DOHH2 (cell line): Measurements from ENCODE around the gene IMMP2L.

Experiments
- CTCF ChIP-seq: fragments of 200-600 bp; sonication (generic); IDR thresholded peaks from one replicate; pipeline ENCODE4 v1.5.1; 2014; ENCODE audit warnings: antibody characterized with exemption, mild to moderate bottlenecking, low read depth, low read length; ENCODE audit not compliant: poor library complexity, severe bottlenecking
- EZH2phosphoT487 ChIP-seq: fragments of 200-600 bp; sonication (generic); IDR thresholded peaks from 2 replicates; pipeline ENCODE4 v1.6.1; 2017; ENCODE audit warnings: borderline replicate concordance, mild to moderate bottlenecking, antibody characterized with exemption, low read length, moderate library complexity, mixed read lengths

- TF ChIP-seq CTCF = no peak
- TF ChIP-seq EZH2phosphoT487 = no peak
Measured at GRCh38 chr7:111091593-111092358, 470.5 kb downstream of the IMMP2L start.
